HL-60/S4 treated with retinoic acid at 250 ng/mL for 4 days and 3 days (cell line): ENCODE data around the gene USP32.
"Not testable (repeated sequence)": the region's sequence is repeated elsewhere in the genome, so short reads cannot be mapped to it uniquely, and the experiment has no call there.

Source experiments
- in situ Hi-C: fragments of 300-500 bp; cut with MboI; formaldehyde crosslinking; loops from 2 replicates; pipeline ENCODE4 v1.7.0; 2022; ENCODE audit warnings: low sequenced_read_pairs

USP32 gene

DNA sequence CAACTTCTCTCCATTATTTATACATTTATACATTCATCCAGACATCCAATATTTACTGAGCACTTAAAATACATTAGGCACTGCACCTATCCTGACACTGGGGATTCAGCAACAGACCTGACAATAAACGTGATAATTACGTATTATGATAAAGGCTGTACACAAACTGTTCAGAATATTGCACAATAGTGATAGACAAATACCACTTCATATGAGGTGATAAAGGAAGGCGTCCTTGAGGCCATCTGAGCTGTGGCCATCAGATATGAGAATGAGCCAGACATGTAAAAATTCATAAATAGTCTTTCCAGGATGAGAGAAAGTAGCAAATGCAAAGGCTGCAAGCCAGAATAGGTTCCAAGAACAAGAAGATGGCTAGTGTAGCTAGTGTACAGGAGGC, 8.6 kb downstream of the USP32 start:
- in situ Hi-C loops, result no loop called here

DNA sequence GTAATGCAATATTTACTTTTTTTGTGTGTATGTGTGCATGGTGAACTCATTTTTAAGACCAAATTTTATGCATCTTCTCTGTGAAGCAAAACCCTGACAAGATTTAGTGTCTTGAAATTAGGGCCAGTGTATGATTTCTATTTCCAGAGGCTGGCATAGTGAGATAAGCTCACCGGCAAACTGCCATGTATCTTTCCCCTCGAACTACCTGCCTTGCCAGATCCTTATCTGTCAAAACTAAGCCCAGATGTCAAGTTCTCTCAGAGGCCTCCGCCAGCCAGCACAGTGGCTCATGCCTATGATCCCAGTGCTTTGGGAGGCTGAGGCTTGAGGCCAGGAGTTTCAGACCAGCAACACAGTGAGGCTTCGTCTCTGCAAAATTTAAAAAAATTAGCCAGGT, 10.0 kb downstream of the USP32 start:
- in situ Hi-C loops, result no loop called here

DNA sequence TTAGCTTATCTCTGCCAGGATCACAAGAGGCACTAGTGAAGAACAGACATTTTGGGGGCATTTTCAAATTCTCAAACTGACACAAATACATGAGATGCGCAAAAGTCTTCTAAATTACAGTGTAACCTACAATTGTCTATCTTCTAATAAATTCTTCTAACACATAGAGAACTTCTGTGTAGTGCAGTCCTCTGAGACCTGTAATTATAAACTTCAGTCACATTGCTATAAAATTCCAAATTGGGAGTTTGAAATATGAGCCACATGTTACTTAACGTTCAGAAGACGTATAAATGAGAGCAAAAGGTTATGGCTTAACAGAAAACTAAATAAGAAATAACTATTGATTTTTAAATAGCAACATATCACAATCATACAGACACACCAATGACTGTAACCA, 12.5 kb downstream of the USP32 start:
- in situ Hi-C loops, result not testable (repeated sequence)

DNA sequence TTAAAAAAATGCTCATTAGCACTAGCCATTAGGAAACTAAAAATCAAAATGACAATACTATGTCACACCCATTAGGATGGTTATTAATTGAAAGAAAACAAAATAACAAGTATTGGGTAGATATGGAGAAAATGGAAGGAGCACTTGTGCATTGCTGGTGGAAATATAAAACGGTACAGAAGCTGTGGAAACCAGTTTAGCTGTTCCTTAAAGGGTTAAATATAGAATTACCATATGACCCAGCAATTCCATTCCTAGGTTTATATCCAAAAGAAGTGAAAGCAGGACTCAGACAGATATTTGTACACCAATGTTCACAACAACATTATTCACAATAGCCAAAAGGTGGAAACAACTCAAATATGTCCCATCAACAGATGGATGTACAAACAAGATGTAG, 13.7 kb downstream of the USP32 start:
- in situ Hi-C loops, result not testable (repeated sequence)

DNA sequence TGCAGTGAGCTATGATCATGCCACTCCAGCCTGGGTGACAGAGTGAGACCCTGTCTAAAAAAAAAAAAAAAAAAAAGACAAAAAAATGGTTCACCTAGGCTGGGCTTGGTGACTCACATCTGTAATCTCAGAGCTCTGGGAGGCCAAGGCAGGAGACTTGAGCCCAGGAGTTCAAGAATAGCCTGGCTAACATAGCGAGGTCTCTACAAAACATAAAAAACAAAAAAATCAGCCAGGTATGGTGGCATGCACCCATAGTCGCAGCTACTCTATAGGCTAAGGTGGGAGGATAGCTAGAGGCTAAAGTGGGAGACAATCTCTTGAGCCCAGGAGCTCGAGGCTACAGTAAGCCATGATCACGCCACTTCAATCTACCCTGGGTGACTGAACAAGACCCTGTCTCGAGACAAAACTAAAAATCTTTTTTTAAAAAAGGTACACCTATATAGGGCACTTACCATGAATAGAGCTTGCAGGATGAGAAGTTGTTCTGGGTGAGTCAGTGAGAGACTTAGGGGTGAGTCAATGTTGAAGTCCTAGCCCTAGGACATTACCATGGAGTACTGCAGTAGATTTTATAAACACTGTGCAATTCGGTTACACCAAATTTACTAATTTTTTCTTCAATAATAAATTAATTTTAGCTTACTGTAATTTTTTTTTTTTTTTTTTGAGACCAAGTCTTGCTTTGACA, 19.0 kb downstream of the USP32 start:
- in situ Hi-C loops, result no loop called here

DNA sequence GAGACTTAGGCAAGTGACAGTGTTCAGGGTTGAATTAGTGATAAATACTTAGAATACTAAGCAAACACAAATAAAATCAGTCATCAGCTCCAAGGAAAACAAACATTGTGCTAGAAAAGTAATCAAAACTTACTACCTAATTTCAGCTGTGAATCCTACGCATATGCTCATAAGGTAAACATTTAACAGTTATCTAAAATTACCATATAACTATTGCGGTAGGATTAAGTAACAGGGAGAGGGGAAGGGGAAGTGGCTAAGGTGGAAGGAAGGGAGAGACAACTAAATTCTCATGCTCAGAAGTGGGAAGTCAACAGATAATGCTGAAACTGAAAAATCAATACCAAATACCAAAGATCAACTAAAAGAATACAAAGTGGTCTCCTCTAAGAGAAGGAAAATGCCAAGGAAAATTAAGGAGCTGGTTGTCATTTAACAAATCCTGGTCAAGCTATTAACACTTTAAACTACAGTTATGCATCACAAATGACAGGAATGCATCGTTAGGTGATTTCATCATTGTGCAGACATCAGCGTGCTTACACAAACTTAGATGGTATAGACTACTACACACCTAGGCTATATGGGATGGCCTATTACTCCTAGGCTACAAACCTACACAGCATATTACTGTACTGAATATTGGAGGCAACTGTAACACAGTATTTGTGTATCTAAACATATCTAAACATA, 20.0 kb downstream of the USP32 start:
- in situ Hi-C loops, result no loop called here

DNA sequence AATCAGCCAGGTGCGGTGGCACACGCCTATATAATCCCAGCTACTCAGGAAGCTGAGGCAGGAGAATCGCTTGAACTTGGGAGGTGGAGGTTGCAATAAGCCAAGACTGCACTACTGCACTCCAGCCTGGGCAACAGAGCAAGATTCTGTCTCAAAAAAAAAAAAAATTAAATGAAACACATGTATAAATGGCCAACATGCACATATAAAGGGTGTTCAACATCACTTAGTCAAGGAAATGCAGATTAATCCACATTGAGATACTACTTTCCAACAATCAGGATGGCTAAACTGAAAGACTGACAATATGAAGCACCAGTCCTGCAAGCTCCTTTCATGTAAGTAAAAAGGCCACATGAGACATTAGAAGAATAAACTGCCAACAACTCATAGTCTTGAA, 20.5 kb downstream of the USP32 start:
- in situ Hi-C loops, result no loop called here

DNA sequence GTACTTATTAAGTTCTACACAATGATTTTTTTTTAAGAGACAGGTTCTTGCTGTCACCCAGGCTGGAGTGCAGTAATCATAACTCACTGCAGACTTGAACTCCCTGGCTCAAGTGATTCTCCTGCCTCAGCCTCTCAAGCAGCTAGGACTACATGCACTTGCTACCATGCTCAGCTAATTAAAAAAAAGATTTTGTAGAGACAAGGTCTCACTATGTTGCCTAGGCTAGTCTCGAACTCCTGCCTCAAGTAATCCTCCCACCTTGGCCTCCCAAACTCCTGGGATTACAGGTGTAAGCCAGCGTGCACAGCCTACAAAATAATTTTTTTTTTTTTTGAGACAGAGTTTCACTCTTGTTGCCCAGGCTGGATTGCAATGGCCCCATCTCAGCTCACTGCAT, 22.2 kb downstream of the USP32 start:
- in situ Hi-C loops, result no loop called here

DNA sequence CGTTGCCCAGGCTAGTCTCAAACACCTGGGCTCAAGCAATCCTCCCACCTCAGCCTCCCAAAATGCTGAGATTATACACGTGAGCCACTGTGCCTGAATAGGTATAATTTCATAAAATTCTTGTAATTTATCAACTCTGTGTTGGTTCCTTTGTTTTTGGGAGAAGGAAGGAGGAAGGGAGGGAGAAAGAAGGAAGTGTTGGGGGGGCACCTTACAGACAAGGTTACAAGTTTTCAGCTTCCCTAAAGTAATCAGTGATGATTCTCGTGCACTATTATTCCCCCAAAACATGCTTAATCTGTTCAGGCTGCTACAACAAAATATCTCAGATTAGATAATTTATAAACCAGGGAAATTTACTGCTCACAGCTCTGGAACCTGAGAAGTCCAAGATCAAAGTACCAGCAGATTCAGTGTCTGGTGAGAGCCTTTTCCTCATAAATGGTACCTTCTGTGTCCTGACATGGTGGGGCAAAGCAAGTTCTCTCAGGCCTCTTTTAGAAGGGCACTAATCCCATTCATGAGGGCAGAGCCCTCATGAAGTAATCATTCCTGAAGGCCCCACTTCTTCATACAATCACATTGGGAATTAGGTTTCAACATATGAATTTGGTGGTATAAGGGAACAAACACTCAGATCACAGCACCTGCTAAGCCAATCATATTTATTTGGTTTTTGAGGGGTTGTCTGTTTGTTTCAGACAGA, 28.1 kb downstream of the USP32 start:
- in situ Hi-C loops, result no loop called here

DNA sequence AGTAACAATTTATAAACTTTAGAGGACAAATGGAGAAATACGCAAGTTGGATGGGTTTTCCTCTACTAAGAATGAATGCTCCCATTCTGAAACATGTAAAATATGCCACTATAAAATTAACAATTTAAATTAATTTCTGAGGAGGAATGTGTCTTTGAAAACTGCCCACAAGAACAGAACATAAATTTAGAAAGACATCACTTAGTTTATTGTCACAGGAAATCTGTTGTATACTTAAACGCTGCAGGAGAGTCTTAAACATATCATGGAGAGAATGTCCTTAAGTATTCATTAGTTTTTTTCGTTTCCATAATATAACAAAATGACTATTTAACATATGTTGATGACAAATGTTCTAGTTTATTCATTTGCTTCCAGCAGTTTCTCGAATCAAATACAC, 29.6 kb downstream of the USP32 start:
- in situ Hi-C loops, result no loop called here

DNA sequence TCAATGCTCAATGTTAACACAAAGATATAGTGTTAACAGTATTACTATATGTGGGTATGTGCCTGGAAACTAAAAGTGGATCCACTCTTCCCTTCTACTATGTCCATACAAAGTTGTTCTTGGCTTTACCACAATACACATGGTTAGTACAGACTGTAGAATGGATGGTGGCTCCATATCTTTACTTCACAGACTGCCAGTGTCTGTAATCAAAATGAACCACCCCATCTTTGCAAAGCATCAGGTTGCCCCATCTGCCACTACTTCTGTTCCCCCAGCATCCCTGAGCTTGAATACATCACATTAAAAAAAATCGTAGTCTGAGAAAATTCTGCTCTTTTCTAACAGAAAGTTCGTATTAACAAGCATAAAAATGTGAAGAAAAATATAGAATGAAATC, 30.0 kb downstream of the USP32 start:
- in situ Hi-C loops, result no loop called here

DNA sequence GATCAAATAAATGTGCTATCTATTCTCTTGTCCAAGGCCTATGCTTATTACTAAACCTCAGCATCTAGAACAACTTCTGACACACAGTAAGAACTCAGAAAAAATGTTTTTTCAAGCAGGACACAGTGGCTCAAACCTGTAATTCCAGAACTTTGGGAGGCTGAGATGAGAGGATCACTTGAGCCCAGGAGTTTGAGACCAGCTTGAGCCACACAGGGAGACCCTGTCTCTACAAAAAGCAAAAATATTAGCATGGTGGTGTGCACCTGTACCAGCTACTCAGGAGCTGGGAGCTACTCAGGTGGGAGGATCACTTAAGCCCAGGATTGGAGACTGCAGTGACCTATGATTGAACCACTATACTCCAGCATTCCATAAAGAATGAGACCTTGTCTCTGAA, 32.5 kb downstream of the USP32 start:
- in situ Hi-C loops, result no loop called here

DNA sequence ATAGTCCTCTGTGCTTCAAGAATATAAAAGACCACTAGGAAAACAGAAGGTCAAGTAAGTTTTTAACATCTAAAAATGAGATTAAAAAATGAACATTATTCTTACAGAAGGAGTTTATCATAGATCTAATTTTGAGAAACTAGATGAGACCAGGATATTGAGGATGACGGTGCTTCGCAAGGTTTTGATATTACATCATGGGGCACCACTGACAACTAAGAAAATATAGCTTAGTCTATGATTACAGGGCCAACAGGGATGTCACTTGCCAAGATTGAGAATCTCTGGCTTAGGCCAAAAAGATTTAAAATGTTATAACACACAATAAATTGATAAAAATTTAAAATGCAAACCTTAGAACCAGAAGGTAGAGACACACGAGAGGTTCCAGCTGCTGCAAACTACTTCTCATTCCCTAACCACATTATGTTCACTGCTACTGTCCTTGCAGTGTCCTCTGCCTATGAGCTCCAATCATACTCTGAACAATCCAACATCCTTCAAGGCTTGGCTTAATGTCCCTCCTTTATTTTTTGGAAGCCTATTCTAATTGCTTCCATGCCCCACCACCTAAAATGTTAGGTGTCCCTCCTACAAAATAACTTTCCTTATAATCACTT, 33.2 kb downstream of the USP32 start:
- in situ Hi-C loops, result no loop called here

DNA sequence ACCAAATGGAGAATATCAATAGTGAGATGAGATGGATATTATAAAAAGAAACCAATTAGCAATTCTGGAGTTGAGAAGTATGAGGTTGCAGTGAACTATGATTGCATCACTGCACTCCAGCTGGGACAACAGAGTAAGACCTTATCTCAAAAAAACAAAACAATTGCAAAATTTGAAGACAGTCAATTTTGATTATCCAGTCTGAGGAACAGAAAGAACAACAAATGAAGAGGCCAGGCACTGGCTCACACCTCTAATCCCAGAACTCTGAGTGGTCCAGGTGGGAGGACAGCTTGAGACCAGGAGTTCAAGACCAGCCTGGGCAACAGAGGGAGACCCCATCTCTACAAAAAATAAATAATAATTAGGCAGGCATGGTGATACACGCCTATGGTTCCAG, 35.0 kb downstream of the USP32 start:
- in situ Hi-C loops, result no loop called here

DNA sequence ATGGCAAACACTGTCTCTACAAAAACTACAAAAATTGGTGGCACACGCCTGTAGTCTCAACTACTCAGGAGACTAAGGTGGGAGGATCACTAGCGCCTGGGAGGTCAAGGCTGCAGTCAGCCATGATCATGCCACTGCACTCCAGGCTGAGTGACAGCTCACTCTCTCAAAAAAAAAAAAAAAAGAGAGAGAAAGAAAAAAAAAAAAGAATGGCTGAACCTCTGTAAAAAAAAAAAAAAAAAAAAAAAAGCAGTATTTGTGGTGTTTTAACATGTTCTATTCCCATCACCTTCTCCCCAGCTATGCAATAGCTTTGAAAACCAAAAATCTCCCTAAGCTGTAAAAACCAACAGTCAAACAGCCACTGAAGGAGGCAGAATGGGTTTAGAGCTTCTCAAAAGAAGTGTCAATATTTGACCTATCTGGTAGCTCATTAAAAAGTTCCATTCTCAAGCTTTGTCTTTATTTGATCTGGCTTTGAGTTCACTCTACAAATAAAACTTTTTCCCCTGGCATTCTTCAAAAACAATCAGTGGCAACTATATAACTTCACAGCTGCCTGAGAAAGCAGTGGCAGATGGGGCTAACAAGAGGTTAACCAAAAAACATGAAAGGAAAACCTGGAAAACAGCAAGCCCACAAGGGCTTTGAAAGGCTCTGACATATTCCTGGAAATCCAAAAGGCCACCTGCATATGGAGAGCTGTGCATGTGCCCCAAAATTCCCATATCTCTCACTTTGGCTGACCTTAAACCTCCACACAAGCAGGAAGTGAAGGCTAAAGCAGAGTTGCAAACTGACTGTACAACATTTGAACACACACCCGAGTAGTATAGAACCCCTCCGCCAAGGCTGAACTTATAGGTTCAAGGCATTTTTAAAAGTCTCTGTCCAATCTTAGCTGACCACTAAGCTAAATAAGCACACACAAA, 36.0 kb downstream of the USP32 start:
- in situ Hi-C loops, result no loop called here

DNA sequence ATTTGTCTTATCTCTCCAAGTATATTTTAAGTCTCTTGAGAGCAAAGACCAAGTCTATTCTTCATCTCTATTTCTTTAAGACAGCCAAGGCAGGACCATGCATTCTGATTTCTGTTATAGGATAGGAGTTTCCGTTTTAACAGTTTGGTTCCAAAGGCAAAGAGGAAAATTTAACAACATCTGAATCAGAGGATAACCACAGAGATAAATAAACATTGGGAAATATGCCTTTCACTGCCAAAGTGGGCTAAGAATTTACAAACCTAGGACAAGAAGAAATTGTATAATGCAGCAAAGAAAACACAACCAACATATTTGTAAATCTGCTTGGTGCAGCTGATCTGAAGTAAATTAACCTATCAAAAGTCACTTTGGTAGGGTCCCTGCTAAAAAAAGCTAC, 37.7 kb downstream of the USP32 start:
- in situ Hi-C loops, result no loop called here

DNA sequence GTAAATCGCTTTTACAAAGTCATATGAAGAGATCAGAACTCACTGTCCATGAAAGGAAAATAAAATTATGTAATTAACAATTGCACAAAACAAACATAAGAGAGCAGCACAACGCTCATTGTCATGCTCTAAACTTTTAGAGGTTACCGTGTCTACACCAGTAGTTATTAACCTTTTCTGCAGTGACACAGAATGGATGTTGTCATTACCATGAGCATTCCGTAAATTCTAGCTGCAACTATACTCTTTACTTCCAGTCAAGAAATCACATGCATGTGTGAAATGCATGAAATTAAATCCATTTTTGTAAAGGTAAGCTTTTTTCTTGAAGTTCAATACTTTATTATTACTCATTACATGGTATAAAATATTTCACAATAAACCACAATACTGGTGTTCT, 38.2 kb downstream of the USP32 start:
- in situ Hi-C loops, result no loop called here

DNA sequence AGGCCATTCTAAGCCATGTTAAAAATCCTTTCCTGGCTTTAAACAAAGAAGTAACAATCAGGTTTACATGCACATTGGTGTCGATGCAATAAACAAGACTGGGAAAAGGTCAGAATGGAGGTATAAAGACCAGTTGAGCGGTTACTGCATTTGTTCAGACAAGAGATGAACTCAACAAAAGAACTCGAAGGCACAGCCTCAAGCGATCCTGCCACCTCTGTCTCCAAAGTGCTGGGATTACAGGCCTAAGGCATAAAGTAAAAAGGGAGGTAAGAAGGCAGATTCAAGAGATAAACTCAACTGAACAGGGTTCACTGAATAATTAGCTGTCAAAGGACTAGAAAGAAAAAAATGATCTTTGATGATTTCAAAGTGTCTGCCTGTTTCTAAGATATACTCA, 39.4 kb downstream of the USP32 start:
- in situ Hi-C loops, result no loop called here

DNA sequence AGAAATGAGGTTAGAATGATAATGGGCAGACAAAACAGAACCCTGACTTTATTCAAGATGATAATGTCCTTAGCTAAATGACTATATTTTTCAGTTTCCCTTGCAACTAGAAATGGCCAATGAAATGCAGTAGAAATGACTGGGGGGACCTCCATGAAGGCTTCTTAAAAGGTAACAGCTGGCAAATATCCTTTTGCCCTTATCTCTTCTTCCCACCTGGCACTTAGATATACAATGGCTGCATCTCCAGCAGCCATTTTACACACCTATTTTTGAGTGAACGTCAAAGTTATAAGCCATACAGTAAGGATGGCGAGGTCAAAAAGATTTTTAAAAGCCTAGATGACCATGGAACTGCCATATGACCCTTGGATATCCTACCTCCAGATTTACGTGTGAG, 39.9 kb downstream of the USP32 start:
- in situ Hi-C loops, result no loop called here

DNA sequence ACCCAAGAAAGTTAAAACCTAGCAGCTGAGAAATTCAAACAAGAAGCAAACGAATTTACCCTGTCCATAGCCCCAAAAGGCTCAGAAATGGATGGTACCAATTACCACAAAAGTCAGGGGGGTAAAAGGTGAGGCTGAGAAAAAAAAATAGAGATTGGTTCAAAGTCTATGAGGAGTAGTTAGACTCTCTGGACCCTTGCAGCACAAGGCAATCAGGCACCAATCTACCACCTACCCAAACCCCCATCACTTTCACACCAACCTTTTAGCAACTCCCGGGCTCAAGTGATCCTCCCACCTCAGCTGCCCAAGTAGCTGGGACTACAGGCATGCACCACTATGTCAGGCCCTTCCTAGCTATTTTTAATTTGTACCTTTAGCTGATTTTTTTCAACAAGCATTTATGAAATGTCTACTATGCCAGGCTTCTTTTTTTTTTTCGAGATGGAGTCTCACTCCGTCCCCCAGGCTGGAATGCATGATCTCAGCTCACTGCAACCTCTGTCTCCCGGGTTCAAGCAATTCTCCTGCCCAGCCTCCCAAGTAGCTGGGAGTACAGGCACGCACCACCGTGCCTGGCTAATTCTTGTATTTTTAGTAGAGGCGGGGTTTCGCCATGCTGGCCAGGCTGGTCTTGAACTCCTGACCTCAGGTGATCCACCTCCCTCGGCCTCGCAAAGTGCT, 40.8 kb downstream of the USP32 start:
- in situ Hi-C loops, result no loop called here
